Measurements from ENCODE around the gene TMEM212. TPM values are rescaled to one million over a fixed set of nuclear protein-coding genes. Genes with fewer than 3 reads are reported as not detected.

Gene TMEM212
- polyA plus RNA-seq, 1 donor (not counting 4 experiments of a cell fraction or from before 2014, with no cell fraction given): not detected

DNA sequence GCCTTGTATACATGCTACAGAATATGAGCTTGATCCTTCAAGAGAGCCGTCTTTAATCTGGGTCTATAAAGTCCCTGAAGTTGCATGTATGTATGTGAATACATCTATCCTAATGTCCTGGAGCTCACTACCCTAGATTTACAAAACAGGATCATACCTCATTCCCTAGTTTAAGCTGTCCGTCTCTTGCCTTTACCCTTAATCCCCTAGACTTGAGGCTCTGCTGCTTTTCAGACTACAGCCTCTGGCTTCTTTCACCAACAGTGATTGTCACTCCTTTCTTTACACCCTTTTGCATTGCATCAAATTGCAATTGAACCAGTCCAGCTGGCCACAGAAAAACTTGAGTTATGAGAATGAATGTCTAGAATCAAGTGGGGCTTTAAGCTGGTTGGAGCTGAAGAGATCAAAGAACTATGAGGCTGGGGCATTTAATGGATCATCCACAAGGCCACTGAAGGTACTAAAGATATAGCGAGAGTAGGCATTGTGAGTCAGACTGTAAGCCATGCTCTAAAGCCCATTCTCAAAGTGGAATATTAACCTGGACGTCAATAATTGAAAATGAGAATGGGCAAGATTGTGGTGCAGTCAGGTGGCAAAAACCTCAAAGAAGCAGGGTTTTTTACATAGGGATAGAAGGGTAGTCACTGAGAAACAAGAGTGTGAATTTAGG lies 20.6 kb upstream of the TMEM212 start:
- Histone ChIP-seq H2AFZ (ENCODE audit: control insufficient read depth, low read length) (no peak overlapping the region), H4K20me1 (ENCODE audit: control insufficient read depth, extremely low read depth, insufficient read depth, low read length) (no peaks in the 10 kb centered on the region), H3K4me1 (ENCODE audit: control insufficient read depth, extremely low read depth, insufficient read depth, low read length) (no peaks in the 10 kb centered on the region), H3K4me2 (ENCODE audit: control insufficient read depth, extremely low read depth, insufficient read depth, low read depth, low read length) (no peak overlapping the region), H3K27ac (ENCODE audit: control insufficient read depth, insufficient read depth, low read length) (no peak overlapping the region), H3K9me1 (ENCODE audit: control insufficient read depth, extremely low read depth, insufficient read depth, low read length) (no peaks in the 10 kb centered on the region), H3K9ac (ENCODE audit: control insufficient read depth, extremely low read depth, insufficient read depth, low read length) (no peak overlapping the region), H3K27me3 (ENCODE audit: control insufficient read depth, extremely low read depth, insufficient read depth, low read length) (no peaks in the 10 kb centered on the region), H3K79me2 (ENCODE audit: control insufficient read depth, insufficient read depth, low read length) (no peaks in the 10 kb centered on the region), H3K36me3 (ENCODE audit: control insufficient read depth in 2 of 2, extremely low read depth in 1 of 2, insufficient read depth in 2 of 2, low read length in 2 of 2) (no peaks in the 10 kb centered on the region), H3K4me3 (ENCODE audit: control insufficient read depth in 2 of 3, extremely low read depth in 1 of 3, insufficient read depth in 2 of 3, low read depth in 1 of 3, low read length in 3 of 3) (no peak overlapping the region), H3K9me3 (ENCODE audit: control insufficient read depth, low read depth, low read length) (no peaks in the 10 kb centered on the region)
- dilution Hi-C loops (cut with MboI; ENCODE audit: extremely low pct_ligation_motif_present, low sequenced_read_pairs): no loop called here
- FAIRE-seq (no peak), DNase-seq (ENCODE audit: low read depth, low spot score) (no peak)
- TF ChIP-seq EZH2 (IDR thresholded peaks at IDR 0.05; ENCODE audit: low read length): no peak
- TF ChIP-seq, protein P1, sequence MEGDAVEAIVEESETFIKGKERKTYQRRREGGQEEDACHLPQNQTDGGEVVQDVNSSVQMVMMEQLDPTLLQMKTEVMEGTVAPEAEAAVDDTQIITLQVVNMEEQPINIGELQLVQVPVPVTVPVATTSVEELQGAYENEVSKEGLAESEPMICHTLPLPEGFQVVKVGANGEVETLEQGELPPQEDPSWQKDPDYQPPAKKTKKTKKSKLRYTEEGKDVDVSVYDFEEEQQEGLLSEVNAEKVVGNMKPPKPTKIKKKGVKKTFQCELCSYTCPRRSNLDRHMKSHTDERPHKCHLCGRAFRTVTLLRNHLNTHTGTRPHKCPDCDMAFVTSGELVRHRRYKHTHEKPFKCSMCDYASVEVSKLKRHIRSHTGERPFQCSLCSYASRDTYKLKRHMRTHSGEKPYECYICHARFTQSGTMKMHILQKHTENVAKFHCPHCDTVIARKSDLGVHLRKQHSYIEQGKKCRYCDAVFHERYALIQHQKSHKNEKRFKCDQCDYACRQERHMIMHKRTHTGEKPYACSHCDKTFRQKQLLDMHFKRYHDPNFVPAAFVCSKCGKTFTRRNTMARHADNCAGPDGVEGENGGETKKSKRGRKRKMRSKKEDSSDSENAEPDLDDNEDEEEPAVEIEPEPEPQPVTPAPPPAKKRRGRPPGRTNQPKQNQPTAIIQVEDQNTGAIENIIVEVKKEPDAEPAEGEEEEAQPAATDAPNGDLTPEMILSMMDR (optimal IDR thresholded peaks at IDR 0.05 in 1 of 3, IDR thresholded peaks at IDR 0.05 in 1 of 3, conservative IDR thresholded peaks at IDR 0.05 in 1 of 3; ENCODE audit: extremely low read depth in 1 of 3, insufficient read depth in 2 of 3, low read length in 3 of 3): no peak

DNA sequence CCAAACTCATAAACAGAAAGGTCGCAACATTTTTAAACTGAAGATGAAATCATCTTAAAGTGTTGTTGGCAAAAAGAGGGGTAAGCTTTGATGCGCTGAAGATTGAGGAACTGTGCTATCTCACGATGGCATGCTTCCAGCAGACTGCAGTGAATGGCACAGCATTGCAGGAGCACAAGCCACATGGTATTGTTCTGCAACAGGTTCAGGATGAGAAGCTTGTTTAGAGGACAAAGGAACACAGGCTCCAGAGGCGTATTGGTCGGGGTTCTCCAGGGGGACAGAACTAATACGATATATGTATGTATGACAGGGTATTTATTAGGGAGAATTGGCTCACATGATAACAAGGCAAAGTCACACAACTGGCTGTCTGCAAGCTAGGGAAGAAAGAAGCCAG lies 19.0 kb upstream of the TMEM212 start:
- FAIRE-seq: no peak
- H3K4me2 ChIP-seq (ENCODE audit: control insufficient read depth, extremely low read depth, insufficient read depth, low read depth, low read length): no peak overlapping the region
- H2AFZ ChIP-seq (ENCODE audit: control insufficient read depth, low read length): no peak overlapping the region

More for the DNA sequence above, 19.0 kb upstream of the TMEM212 start:
- Histone ChIP-seq H3K79me2 (ENCODE audit: control insufficient read depth, insufficient read depth, low read length) (no peaks in the 10 kb centered on the region), H3K9me1 (ENCODE audit: control insufficient read depth, extremely low read depth, insufficient read depth, low read length) (no peaks in the 10 kb centered on the region), H3K27ac (ENCODE audit: control insufficient read depth, insufficient read depth, low read length) (no peak overlapping the region), H3K4me1 (ENCODE audit: control insufficient read depth, extremely low read depth, insufficient read depth, low read length) (no peaks in the 10 kb centered on the region), H4K20me1 (ENCODE audit: control insufficient read depth, extremely low read depth, insufficient read depth, low read length) (no peaks in the 10 kb centered on the region), H3K9me3 (ENCODE audit: control insufficient read depth, low read depth, low read length) (no peaks in the 10 kb centered on the region), H3K36me3 (ENCODE audit: control insufficient read depth in 2 of 2, extremely low read depth in 1 of 2, insufficient read depth in 2 of 2, low read length in 2 of 2) (no peaks in the 10 kb centered on the region), H3K9ac (ENCODE audit: control insufficient read depth, extremely low read depth, insufficient read depth, low read length) (no peak overlapping the region), H3K4me3 (ENCODE audit: control insufficient read depth in 2 of 3, extremely low read depth in 1 of 3, insufficient read depth in 2 of 3, low read depth in 1 of 3, low read length in 3 of 3) (no peak overlapping the region), H3K27me3 (ENCODE audit: control insufficient read depth, extremely low read depth, insufficient read depth, low read length) (no peaks in the 10 kb centered on the region)
- no peak for DNase-seq (ENCODE audit: low read depth, low spot score)
- no peak for TF ChIP-seq EZH2 (IDR thresholded peaks at IDR 0.05; ENCODE audit: low read length)
- TF ChIP-seq, protein P1 (optimal IDR thresholded peaks at IDR 0.05 in 1 of 3, IDR thresholded peaks at IDR 0.05 in 1 of 3, conservative IDR thresholded peaks at IDR 0.05 in 1 of 3; ENCODE audit: extremely low read depth in 1 of 3, insufficient read depth in 2 of 3, low read length in 3 of 3): no peak
- dilution Hi-C loops (cut with MboI; ENCODE audit: extremely low pct_ligation_motif_present, low sequenced_read_pairs): no loop called here
